HepG2 (cell line): ENCODE results near the gene SNX2. TPM values are rescaled to one million over a fixed set of nuclear protein-coding genes. Genes with fewer than 3 reads are reported as not detected.
"Not testable (repeated sequence)": the region's sequence is repeated elsewhere in the genome, so short reads cannot be mapped to it uniquely, and the experiment has no call there.

ENCODE experiments used
- ATAC-seq: fragments of 200-7000 bp; cut with Tn5 transposase; 3 replicates; pipeline ENCODE4 v1.9.1; 2020; ENCODE audit warnings: mild to moderate bottlenecking, moderate library complexity
- BruUV-seq: library from RNA; stranded (reverse); fragments of 400-500 nt; replicated peaks from 2 replicates; lab custom pipeline; 2021; lab: Mats Ljungman, UMichigan
- CTCF ChIA-PET: fragments of 300-600 bp; formaldehyde crosslinking; extraction: SDS; loops from one replicate; lab custom pipeline; 2021; ENCODE audit warnings: low total read pairs, inconsistent platforms, low intra/inter-chr PET ratio; lab: Yijun Ruan, JAX
- POLR2A ChIA-PET: fragments of 350-600 bp; sonication (Branson Sonifier 250); formaldehyde crosslinking; loops from one replicate; lab custom pipeline; 2020; ENCODE audit warnings: antibody characterized with exemption, inconsistent platforms; lab: Yijun Ruan, JAX
- DNase-seq: peaks from one replicate; pipeline ENCODE4 v3.0.0-alpha.2; 2015; ENCODE audit warnings: low spot score
- FAIRE-seq: peaks from 3 replicates; lab custom pipeline; 2011; peaks lifted over from hg19 to GRCh38; lab: Jason Lieb, UNC
- H2AFZ ChIP-seq: one replicate; pipeline ENCODE4 v1.6.1; 2011; ENCODE audit warnings: low read length, inconsistent platforms
- H3K27ac ChIP-seq: fragments of 300-600 bp; 3 replicates; pipeline ENCODE4 v1.8.0; 2011; ENCODE audit warnings: mixed run types, mild to moderate bottlenecking, mixed read lengths, low read length, inconsistent platforms; ENCODE audit not compliant: insufficient read depth; ENCODE audit errors: extremely low read length
- H3K27me3 ChIP-seq, 2 experiments: fragments of 200-600 bp in 1 of 2; 2 replicates in 1 of 2; 3 replicates in 1 of 2; pipeline versions ENCODE4 v1.6.0 to v1.8.0; 2011; ENCODE audit warnings: low read length in 2 of 2, mild to moderate bottlenecking in 2 of 2, moderate library complexity in 2 of 2, inconsistent platforms in 1 of 2; ENCODE audit not compliant: insufficient read depth in 2 of 2, control insufficient read depth in 1 of 2
- H3K36me3 ChIP-seq, 2 experiments: fragments of 200-600 bp in 1 of 2; replicated peaks in 1 of 2; 2 replicates in 1 of 2; 3 replicates in 1 of 2; pipeline versions ENCODE4 v1.5.1 to v1.8.0; 2011; ENCODE audit warnings: low read length in 2 of 2, inconsistent platforms in 1 of 2; ENCODE audit not compliant: insufficient read depth in 2 of 2, control insufficient read depth in 1 of 2
- H3K4me1 ChIP-seq: 2 replicates; pipeline ENCODE4 v1.5.1; 2012; ENCODE audit warnings: low read length, inconsistent platforms; ENCODE audit not compliant: insufficient read depth
- H3K4me2 ChIP-seq: 2 replicates; pipeline ENCODE4 v1.6.0; 2011; ENCODE audit warnings: low read depth, low read length, inconsistent platforms
- H3K4me3 ChIP-seq, 3 experiments: fragments of 200-600 bp in 1 of 3; sonication (generic), shearing (Covaris generic) in 1 of 3; replicated peaks in 1 of 3; 2 replicates each; pipeline ENCODE4 v1.5.1; 2011 to 2016; ENCODE audit warnings: low read length in 3 of 3, inconsistent platforms in 2 of 3, low read depth in 2 of 3, mild to moderate bottlenecking in 2 of 3, control low read depth in 1 of 3, mixed read lengths in 1 of 3; ENCODE audit not compliant: insufficient read depth in 1 of 3
- H3K79me2 ChIP-seq: one replicate; pipeline ENCODE4 v1.6.1; 2011; ENCODE audit warnings: low read length, inconsistent platforms; ENCODE audit not compliant: insufficient read depth
- H3K9ac ChIP-seq: 2 replicates; pipeline ENCODE4 v1.6.0; 2011; ENCODE audit warnings: mild to moderate bottlenecking, low read depth, low read length, inconsistent platforms; ENCODE audit not compliant: insufficient read depth
- H3K9me3 ChIP-seq: 2 replicates; pipeline ENCODE4 v1.5.1; 2012; ENCODE audit warnings: mild to moderate bottlenecking, low read length
- H4K20me1 ChIP-seq: 2 replicates; pipeline ENCODE4 v1.6.0; 2011; ENCODE audit warnings: inconsistent platforms, mild to moderate bottlenecking, low read length, moderate library complexity; ENCODE audit not compliant: insufficient read depth
- HMGXB4 ChIP-seq, 2 experiments: sonication (generic) in 1 of 2; formaldehyde crosslinking in 1 of 2; IDR thresholded peaks; 2 replicates each; pipeline versions ENCODE4 v1.4.0 to v1.6.1; 2018 to 2020; ENCODE audit warnings: missing genetic modification reagents in 2 of 2, borderline replicate concordance in 1 of 2, low read depth in 1 of 2, mild to moderate bottlenecking in 1 of 2, missing biosample characterization in 1 of 2
- MATR3 ChIP-seq: sonication (generic); formaldehyde crosslinking; IDR thresholded peaks from 2 replicates; pipeline ENCODE4 v1.4.0; 2020; ENCODE audit warnings: missing genetic modification reagents
- NCOR1 ChIP-seq: fragments of 200-600 bp; sonication (generic); IDR thresholded peaks from 2 replicates; pipeline ENCODE4 v1.7.0; 2017; ENCODE audit warnings: antibody characterized with exemption, low read length, borderline replicate concordance
- RFXAP ChIP-seq: sonication (generic); formaldehyde crosslinking; IDR thresholded peaks from 2 replicates; pipeline ENCODE4 v1.4.0; 2020; ENCODE audit warnings: missing genetic modification reagents, borderline replicate concordance
- ZFAT ChIP-seq: sonication (generic); formaldehyde crosslinking; conservative IDR thresholded peaks from 2 replicates; pipeline ENCODE4 v1.8.1; 2023; ENCODE audit warnings: missing genetic modification reagents, inconsistent platforms
- ZKSCAN5 ChIP-seq: sonication (generic); formaldehyde crosslinking; IDR thresholded peaks from 2 replicates; pipeline ENCODE4 v1.5.1; 2020; ENCODE audit warnings: mild to moderate bottlenecking, missing genetic modification reagents
- ZSCAN22 ChIP-seq: sonication (generic); formaldehyde crosslinking; IDR thresholded peaks from 2 replicates; pipeline ENCODE4 v1.4.0; 2020; ENCODE audit warnings: mild to moderate bottlenecking, missing genetic modification reagents
- ZSCAN30 ChIP-seq: sonication (generic); formaldehyde crosslinking; IDR thresholded peaks from 2 replicates; pipeline ENCODE4 v1.5.0; 2020; ENCODE audit warnings: mild to moderate bottlenecking, missing genetic modification reagents
- WGBS: methylation state at CpG from one replicate; pipeline ENCODE4 v1.1.6; 2017; ENCODE audit warnings: low lambda C conversion rate; 5-methylcytosine and 5-hydroxymethylcytosine counted together
- in situ Hi-C: cut with HindIII; loops from 2 replicates; pipeline ENCODE4 v1.10.0; 2017; ENCODE audit warnings: low pct_unique_long_range_greater_than_20kb; ENCODE audit not compliant: extremely low pct_ligation_motif_present
- intact Hi-C: fragments of 100-400 bp; cut with micrococcal nuclease; formaldehyde crosslinking; loops from one replicate; pipeline ENCODE4 v1.10.0; 2022; ENCODE audit not compliant: unreplicated experiment
- polyA plus RNA-seq, 8 experiments: library from polyadenylated mRNA; depleted of rRNA in 3 of 8; stranded (reverse) in 7 of 8; unstranded in 1 of 8; fragments of >200 nt; fragmentation: Illumina TruSeq in 4 of 8; extraction: Trizol in 4 of 8; gene quantifications; 2 replicates each; pipeline versions ENCODE4 v1.2.1 to v1.2.3, GENCODE V29; 2011 to 2016; ENCODE audit warnings: low read depth in 4 of 8, missing spikeins in 1 of 8, mixed read lengths in 1 of 8; ENCODE audit not compliant: insufficient read depth in 1 of 8
- total RNA-seq, 5 experiments: library from RNA; depleted of rRNA; stranded (reverse); fragments of >200 nt; fragmentation: Illumina TruSeq; extraction: Trizol; gene quantifications; 2 replicates each; pipeline ENCODE4 v1.2.3, GENCODE V29; 2016; ENCODE audit warnings: low read depth in 1 of 5

SNX2 gene
- total and polyA plus RNA-seq, 2 of the 13 experiments (the other 11 are each of a cell fraction or from before 2014, with no cell fraction given) = 26.4 to 78.8 TPM

DNA sequence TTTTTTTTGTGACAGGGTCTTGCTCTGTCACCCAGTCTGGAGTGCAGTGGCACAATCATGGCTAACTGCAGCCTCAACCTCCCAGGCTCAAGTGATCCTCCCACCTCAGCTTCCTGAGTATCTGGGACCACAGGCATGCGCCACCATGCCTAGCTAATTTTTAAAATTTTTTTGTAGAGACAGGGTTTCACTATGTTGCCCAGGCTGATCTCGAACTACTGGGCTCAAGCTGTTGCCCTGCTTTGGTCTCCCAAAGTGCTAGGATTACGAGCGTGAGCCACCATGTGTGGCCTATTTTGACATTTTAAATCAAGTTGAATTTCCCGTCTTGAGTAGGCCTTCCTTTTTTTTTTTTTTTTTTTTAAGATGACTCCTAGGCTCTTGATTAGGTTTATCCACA lies 13.0 kb upstream of the SNX2 start:
- H3K27me3 ChIP-seq, H3K4me2 ChIP-seq, H3K27ac ChIP-seq, H2AFZ ChIP-seq, POLR2A ChIA-PET, H3K36me3 ChIP-seq, H3K9ac ChIP-seq, H4K20me1 ChIP-seq, FAIRE-seq, H3K4me3 ChIP-seq, H3K4me1 ChIP-seq, DNase-seq, intact Hi-C loops, BruUV-seq, CTCF ChIA-PET, ATAC-seq, H3K79me2 ChIP-seq, H3K9me3 ChIP-seq, in situ Hi-C loops: not testable (repeated sequence)
- WGBS = 45% methylated on average over 5 of the region's 5 CpGs

- H3K79me2 ChIP-seq = no peaks in the 10 kb centered on the region
- in situ Hi-C loops (no loop called here), intact Hi-C loops (no loop called here)
- CTCF ChIA-PET = no interaction called here
- H2AFZ ChIP-seq = no peak overlapping the region
- H3K4me3 ChIP-seq = no peak overlapping the region
- no peaks in the 10 kb centered on the region for H3K36me3 ChIP-seq
- BruUV-seq = no TSS peak
- H4K20me1 ChIP-seq = no peaks in the 10 kb centered on the region
- DNase-seq = no peak
- TF ChIP-seq MATR3 (CRISPR knock-in tag) (no peak), ZKSCAN5 (CRISPR knock-in tag) (no peak), ZFAT (CRISPR knock-in tag) (no peak), ZSCAN22 (CRISPR knock-in tag) (no peak), HMGXB4 (CRISPR knock-in tag; IDR thresholded peaks at IDR 0.05; ENCODE audit: borderline replicate concordance in 1 of 2, low read depth in 1 of 2) (no peak), NCOR1 (no peak), ZSCAN30 (no peak), RFXAP (CRISPR knock-in tag) (no peak)
- FAIRE-seq = no peak
- H3K4me1 ChIP-seq = peaks cover 14% of the 10 kb centered on the region; the same call in 1 of the 2 replicates
- no peak overlapping the region for H3K9ac ChIP-seq
- no peak for ATAC-seq
- H3K27me3 ChIP-seq = no peaks in the 10 kb centered on the region
- no peak overlapping the region for H3K27ac ChIP-seq
- H3K9me3 ChIP-seq = no peaks in the 10 kb centered on the region
- H3K4me2 ChIP-seq = no peak overlapping the region; the same call in 1 of the 2 replicates
- POLR2A ChIA-PET = no interaction called here
Observed at GRCh38 chr5:122766130-122766529, 8.8 kb upstream of the SNX2 start.
